A549 (cell line): Measurements from ENCODE around the gene TMEM79. TPM values are rescaled to one million over a fixed set of nuclear protein-coding genes. Genes with fewer than 3 reads are reported as not detected.

Experiments
- ATAC-seq, 2 experiments: fragments of 200-7000 bp in 1 of 2; fragments of >200 bp in 1 of 2; cut with Nextera tagmentation in 1 of 2; cut with Tn5 transposase in 1 of 2; 3 replicates each; pipeline versions ENCODE4 v1.8.0 to v1.9.1; 2018 to 2020; ENCODE audit warnings: mild to moderate bottlenecking in 1 of 2, moderate library complexity in 1 of 2
- CTCF ChIA-PET: fragments of 300-600 bp; sonication (Branson Sonifier 250); formaldehyde crosslinking; extraction: SDS; loops from one replicate; lab custom pipeline; 2021; ENCODE audit warnings: antibody characterized with exemption, inconsistent platforms; lab: Yijun Ruan, JAX
- POLR2A ChIA-PET: fragments of 350-600 bp; formaldehyde crosslinking; extraction: SDS; loops from one replicate; lab custom pipeline; 2021; ENCODE audit warnings: antibody characterized with exemption, inconsistent platforms; lab: Yijun Ruan, JAX
- DNase-seq, 2 experiments: peaks; one replicate each; pipeline versions ENCODE4 v3.0.0 to v3.0.0-alpha.2; 2011 to 2016; ENCODE audit warnings: low read depth in 1 of 2, low spot score in 1 of 2
- FAIRE-seq: peaks from 2 replicates; lab custom pipeline; 2011; peaks lifted over from hg19 to GRCh38; lab: Jason Lieb, UNC
- H3K27ac ChIP-seq, 2 experiments: fragments of >200 bp; sonication (Bioruptor Twin); formaldehyde crosslinking; 3 replicates each; pipeline ENCODE4 v1.5.1; 2016 to 2017
- H3K4me1 ChIP-seq: fragments of >200 bp; sonication (Bioruptor Twin); formaldehyde crosslinking; 3 replicates; pipeline ENCODE4 v1.6.1; 2016
- H3K4me2 ChIP-seq: fragments of >200 bp; sonication (Bioruptor Twin); formaldehyde crosslinking; 3 replicates; pipeline ENCODE4 v1.6.1; 2016
- H3K4me3 ChIP-seq: fragments of >200 bp; sonication (Bioruptor Twin); formaldehyde crosslinking; 3 replicates; pipeline ENCODE4 v1.5.1; 2016
- H3K9me3 ChIP-seq: fragments of >200 bp; sonication (Bioruptor Twin); formaldehyde crosslinking; 3 replicates; pipeline ENCODE4 v1.6.1; 2016
- ATOH8 ChIP-seq: fragments of 250-450 bp; sonication (Bioruptor Pico); IDR thresholded peaks from 2 replicates; pipeline ENCODE4 v1.5.0; 2020; ENCODE audit warnings: low read depth, mild to moderate bottlenecking, moderate library complexity
- BHLHE40 ChIP-seq: IDR thresholded peaks from 2 replicates; pipeline ENCODE4 v1.6.1; 2012; ENCODE audit warnings: low read depth, low read length, inconsistent platforms
- CBX8 ChIP-seq: fragments of 200-600 bp; sonication (generic); IDR thresholded peaks from 2 replicates; pipeline ENCODE4 v1.6.1; 2016
- CHD2 ChIP-seq: fragments of 150-350 bp; IDR thresholded peaks from 2 replicates; pipeline ENCODE4 v1.6.1; 2014; ENCODE audit warnings: low read length; ENCODE audit not compliant: partially characterized antibody
- CHD4 ChIP-seq: fragments of 200-600 bp; sonication (generic); IDR thresholded peaks from 2 replicates; pipeline ENCODE4 v1.6.1; 2016; ENCODE audit warnings: antibody characterized with exemption, mild to moderate bottlenecking, borderline replicate concordance
- EHF ChIP-seq: fragments of 250-450 bp; sonication (Bioruptor Pico); IDR thresholded peaks from 2 replicates; pipeline ENCODE4 v1.5.0; 2020; ENCODE audit warnings: mild to moderate bottlenecking
- EHMT2 ChIP-seq: fragments of 200-600 bp; sonication (generic); IDR thresholded peaks from 2 replicates; pipeline ENCODE4 v1.6.1; 2016; ENCODE audit warnings: antibody characterized with exemption, low read depth, mild to moderate bottlenecking, moderate library complexity
- FOSB ChIP-seq: fragments of 250-450 bp; sonication (Bioruptor Pico); IDR thresholded peaks from 2 replicates; pipeline ENCODE4 v1.5.0; 2020; ENCODE audit warnings: mild to moderate bottlenecking, moderate library complexity
- HEYL ChIP-seq: fragments of 250-450 bp; sonication (Bioruptor Pico); IDR thresholded peaks from 2 replicates; pipeline ENCODE4 v1.8.0; 2021; ENCODE audit warnings: mild to moderate bottlenecking, moderate library complexity
- HOXB13 ChIP-seq: fragments of 250-450 bp; sonication (Bioruptor Pico); IDR thresholded peaks from 2 replicates; pipeline ENCODE4 v1.5.0; 2020; ENCODE audit warnings: low read depth, mild to moderate bottlenecking, moderate library complexity
- JUN ChIP-seq, 2 experiments: fragments of >200 bp; sonication (Bioruptor Twin); formaldehyde crosslinking; IDR thresholded peaks; 2 replicates in 1 of 2; 3 replicates in 1 of 2; pipeline ENCODE4 v1.6.1; 2016 to 2017
- MAX ChIP-seq: IDR thresholded peaks from 2 replicates; pipeline ENCODE4 v1.6.1; 2012
- MYC ChIP-seq: IDR thresholded peaks from 2 replicates; pipeline ENCODE4 v1.6.1; 2012; ENCODE audit warnings: mild to moderate bottlenecking, inconsistent platforms, low read length, improper control_type of control experiment, borderline replicate concordance
- POLR2A ChIP-seq: IDR thresholded peaks from 2 replicates; pipeline ENCODE4 v1.6.1; 2012; ENCODE audit warnings: mild to moderate bottlenecking, low read length
- POLR2AphosphoS2 ChIP-seq: conservative IDR thresholded peaks from 2 replicates; pipeline ENCODE4 v1.6.1; 2012; ENCODE audit warnings: low read length, improper control_type of control experiment, inconsistent platforms
- RCOR1 ChIP-seq: fragments of 150-350 bp; IDR thresholded peaks from 2 replicates; pipeline ENCODE4 v1.6.1; 2014; ENCODE audit warnings: antibody characterized with exemption, low read length, low read depth
- RNF2 ChIP-seq: fragments of 200-600 bp; sonication (generic); IDR thresholded peaks from 2 replicates; pipeline ENCODE4 v1.6.1; 2016; ENCODE audit warnings: low read depth, mild to moderate bottlenecking, antibody characterized with exemption, moderate library complexity, borderline replicate concordance
- SMC3 ChIP-seq: fragments of >200 bp; sonication (Bioruptor Twin); formaldehyde crosslinking; IDR thresholded peaks from 3 replicates; pipeline ENCODE4 v1.6.1; 2018; ENCODE audit warnings: inconsistent platforms
- SREBF2 ChIP-seq: fragments of 450-650 bp; IDR thresholded peaks from 2 replicates; pipeline ENCODE4 v1.6.1; 2014; ENCODE audit warnings: mild to moderate bottlenecking, moderate library complexity
- TP53 ChIP-seq: fragments of 250-450 bp; sonication (Bioruptor Pico); IDR thresholded peaks from 2 replicates; pipeline ENCODE4 v1.5.0; 2021; ENCODE audit warnings: mild to moderate bottlenecking, moderate library complexity
- ZFP36 ChIP-seq: fragments of 450-650 bp; IDR thresholded peaks from 2 replicates; pipeline ENCODE4 v1.6.1; 2014; ENCODE audit warnings: borderline replicate concordance; ENCODE audit not compliant: partially characterized antibody
- ZNF302 ChIP-seq: fragments of 250-450 bp; sonication (Bioruptor Pico); IDR thresholded peaks from 2 replicates; pipeline ENCODE4 v1.9.0; 2021; ENCODE audit warnings: inconsistent platforms, mild to moderate bottlenecking, moderate library complexity
- WGBS: methylation state at CpG from one replicate; pipeline ENCODE4 v1.1.6; 2017; ENCODE audit errors: missing lambda C conversion rate; 5-methylcytosine and 5-hydroxymethylcytosine counted together
- polyA plus RNA-seq, 4 experiments: library from polyadenylated mRNA; depleted of rRNA in 3 of 4; stranded (reverse); fragments of >200 nt; fragmentation: RNase III in 1 of 4; extraction: RNeasy Plus Mini Kit Qiagen cat#74134 plus additional on column Dnase treatment in 1 of 4; gene quantifications; 2 replicates in 3 of 4; 3 replicates in 1 of 4; pipeline ENCODE4 v1.2.3, GENCODE V29; 2011 to 2017
- TF ChIP-seq, protein P1 (sequence below): fragments of 200-600 bp; sonication (generic); IDR thresholded peaks from 2 replicates; pipeline ENCODE4 v1.6.1; 2016; ENCODE audit warnings: antibody characterized with exemption, mild to moderate bottlenecking, moderate library complexity
- TF ChIP-seq, protein P2 (sequence below): IDR thresholded peaks from 2 replicates; pipeline ENCODE4 v1.6.1; 2012

Gene TMEM79
- polyA plus RNA-seq, 2 of the 4 experiments (the other 2 are of a cell fraction), result 6.3 to 7.2 TPM

GRCh38 chr1:156282479-156283222 lies 1.5 kb upstream of the TMEM79 start, which contains the start of gene SMG5 (continued):
- no peak for TF ChIP-seq HOXB13 (CRISPR knock-in tag)
- peak; percentile 26; the same call in 1 of the 2 replicates for TF ChIP-seq TP53 (CRISPR knock-in tag)
- TF ChIP-seq MYC, result peak; percentile 78; the same call in 1 of the 2 replicates
- TF ChIP-seq, protein P1, sequence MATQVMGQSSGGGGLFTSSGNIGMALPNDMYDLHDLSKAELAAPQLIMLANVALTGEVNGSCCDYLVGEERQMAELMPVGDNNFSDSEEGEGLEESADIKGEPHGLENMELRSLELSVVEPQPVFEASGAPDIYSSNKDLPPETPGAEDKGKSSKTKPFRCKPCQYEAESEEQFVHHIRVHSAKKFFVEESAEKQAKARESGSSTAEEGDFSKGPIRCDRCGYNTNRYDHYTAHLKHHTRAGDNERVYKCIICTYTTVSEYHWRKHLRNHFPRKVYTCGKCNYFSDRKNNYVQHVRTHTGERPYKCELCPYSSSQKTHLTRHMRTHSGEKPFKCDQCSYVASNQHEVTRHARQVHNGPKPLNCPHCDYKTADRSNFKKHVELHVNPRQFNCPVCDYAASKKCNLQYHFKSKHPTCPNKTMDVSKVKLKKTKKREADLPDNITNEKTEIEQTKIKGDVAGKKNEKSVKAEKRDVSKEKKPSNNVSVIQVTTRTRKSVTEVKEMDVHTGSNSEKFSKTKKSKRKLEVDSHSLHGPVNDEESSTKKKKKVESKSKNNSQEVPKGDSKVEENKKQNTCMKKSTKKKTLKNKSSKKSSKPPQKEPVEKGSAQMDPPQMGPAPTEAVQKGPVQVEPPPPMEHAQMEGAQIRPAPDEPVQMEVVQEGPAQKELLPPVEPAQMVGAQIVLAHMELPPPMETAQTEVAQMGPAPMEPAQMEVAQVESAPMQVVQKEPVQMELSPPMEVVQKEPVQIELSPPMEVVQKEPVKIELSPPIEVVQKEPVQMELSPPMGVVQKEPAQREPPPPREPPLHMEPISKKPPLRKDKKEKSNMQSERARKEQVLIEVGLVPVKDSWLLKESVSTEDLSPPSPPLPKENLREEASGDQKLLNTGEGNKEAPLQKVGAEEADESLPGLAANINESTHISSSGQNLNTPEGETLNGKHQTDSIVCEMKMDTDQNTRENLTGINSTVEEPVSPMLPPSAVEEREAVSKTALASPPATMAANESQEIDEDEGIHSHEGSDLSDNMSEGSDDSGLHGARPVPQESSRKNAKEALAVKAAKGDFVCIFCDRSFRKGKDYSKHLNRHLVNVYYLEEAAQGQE, result peak; percentile 99
- TF ChIP-seq CHD2, result peak; percentile 98
- peak; percentile 93 for TF ChIP-seq POLR2A
- no peak for TF ChIP-seq SREBF2
- TF ChIP-seq JUN (IDR thresholded peaks at IDR 0.05), result peak; percentile 87 to 97; a peak in 4 of 5 replicates
- peak; percentile 94 for TF ChIP-seq MAX

DNA sequence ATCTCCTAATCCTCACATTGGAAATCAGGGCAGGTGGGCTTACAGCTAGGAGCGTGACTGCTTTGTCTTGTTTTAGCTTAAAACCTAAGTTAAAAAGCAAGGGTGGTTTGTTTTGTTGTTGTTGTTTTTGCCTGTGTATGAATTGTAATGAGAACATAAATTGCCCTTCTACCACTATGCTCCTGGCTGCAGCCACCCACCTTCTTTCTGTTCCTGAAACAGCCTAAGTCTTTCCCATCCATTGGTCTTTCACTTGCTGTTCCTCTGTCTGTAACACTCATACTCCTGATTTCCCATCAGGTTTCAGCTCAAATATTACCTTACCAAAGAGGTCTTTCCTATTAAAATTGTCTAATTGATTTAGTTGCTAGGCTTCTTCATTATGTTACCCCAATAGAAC lies 604 bp upstream of the TMEM79 start:
- DNase-seq, result no peak
- no peak for ATAC-seq
- peaks cover 21% of the 10 kb centered on the region for H3K4me1 ChIP-seq
- peak overlapping the region; percentile 90 to 95 for H3K27ac ChIP-seq
- peak overlapping the region; percentile 83 for H3K4me3 ChIP-seq
- TF ChIP-seq SMC3 (no peak), RCOR1 (no peak), CHD2 (no peak), RNF2 (no peak), CHD4 (no peak), CBX8 (no peak), FOSB (no peak), BHLHE40 (no peak), HEYL (no peak), EHF (CRISPR knock-in tag) (no peak), EHMT2 (no peak), JUN (IDR thresholded peaks at IDR 0.05) (no peak), ATOH8 (CRISPR knock-in tag) (no peak), ZFP36 (no peak), HOXB13 (CRISPR knock-in tag) (no peak), ZNF302 (no peak), POLR2AphosphoS2 (no peak)
- TF ChIP-seq, protein P2, sequence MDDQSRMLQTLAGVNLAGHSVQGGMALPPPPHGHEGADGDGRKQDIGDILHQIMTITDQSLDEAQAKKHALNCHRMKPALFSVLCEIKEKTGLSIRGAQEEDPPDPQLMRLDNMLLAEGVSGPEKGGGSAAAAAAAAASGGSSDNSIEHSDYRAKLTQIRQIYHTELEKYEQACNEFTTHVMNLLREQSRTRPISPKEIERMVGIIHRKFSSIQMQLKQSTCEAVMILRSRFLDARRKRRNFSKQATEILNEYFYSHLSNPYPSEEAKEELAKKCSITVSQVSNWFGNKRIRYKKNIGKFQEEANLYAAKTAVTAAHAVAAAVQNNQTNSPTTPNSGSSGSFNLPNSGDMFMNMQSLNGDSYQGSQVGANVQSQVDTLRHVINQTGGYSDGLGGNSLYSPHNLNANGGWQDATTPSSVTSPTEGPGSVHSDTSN, result no peak
- TF ChIP-seq, protein P1, result no peak
- TF ChIP-seq, all 56 proteins: peak for 0
- POLR2A ChIA-PET, result interaction anchor here (1.5 to 2.6 kb wide), 4 partner anchors 11 to 71 kb away, joined by 6 to 19 read pairs (median 14); partner anchors contain the start of genes CCT3, GLMP, PMF1 and TSACC
- FAIRE-seq, result no peak
- Histone ChIP-seq H3K9me3 (no peaks in the 10 kb centered on the region), H3K4me2 (peak overlapping the region; percentile 98)
- WGBS, result 58% methylated on average over 1 of the region's 1 CpG
- CTCF ChIA-PET, result interaction anchor here (0.6 to 3.1 kb wide), 6 partner anchors 10 to 162 kb away, joined by 3 to 9 read pairs (median 6); no protein-coding TSS in a partner anchor
